Esophagus muscularis mucosa (tissue), 4 donors: ENCODE measurements around the gene NCKAP5.
"Not testable (repeated sequence)": the region's sequence is repeated elsewhere in the genome, so short reads cannot be mapped to it uniquely, and the experiment has no call there.

ENCODE experiments used
- CTCF ChIP-seq, 3 experiments: fragments of 200-600 bp in 2 of 3; fragments of 450-650 bp in 1 of 3; sonication (generic) in 2 of 3; IDR thresholded peaks; one replicate each; pipeline ENCODE4 v1.5.1; 2017 to 2019; ENCODE audit warnings: antibody characterized with exemption in 3 of 3, mild to moderate bottlenecking in 2 of 3, moderate library complexity in 1 of 3
- EP300 ChIP-seq: sonication (generic); formaldehyde crosslinking; IDR thresholded peaks from one replicate; pipeline ENCODE4 v1.6.1; 2017; ENCODE audit warnings: antibody characterized with exemption
- POLR2A ChIP-seq: fragments of 450-650 bp; IDR thresholded peaks from one replicate; pipeline ENCODE4 v1.6.1; 2017; ENCODE audit warnings: antibody characterized with exemption, moderate library complexity, mild to moderate bottlenecking, low read depth
- POLR2AphosphoS5 ChIP-seq, 2 donors: sonication (generic); formaldehyde crosslinking; IDR thresholded peaks; one replicate each; pipeline ENCODE4 v1.6.1; 2017; ENCODE audit warnings: antibody characterized with exemption in 2 of 2

GRCh38 chr2:133470446-133470845 is 97.8 kb downstream of the NCKAP5 start:
- TF ChIP-seq CTCF (IDR thresholded peaks at IDR 0.05); POLR2A; EP300; POLR2AphosphoS5 (IDR thresholded peaks at IDR 0.05): not testable (repeated sequence)
